ENCODE measurements around the gene CSMD2.

Gene CSMD2

GRCh38 chr1:33623811-33624210 is 541.2 kb downstream of the CSMD2 start:
- ATAC-seq (ENCODE audit: insufficient read depth, low read depth) (no peak), DNase-seq (no peak)
- Histone ChIP-seq H3K4me1 (ENCODE audit: insufficient read depth, low read length) (no peaks in the 10 kb centered on the region), H3K9me3 (ENCODE audit: insufficient read depth, low read length, severe bottlenecking) (no peaks in the 10 kb centered on the region), H3K27me3 (ENCODE audit: insufficient read depth, low read length, poor library complexity) (peaks cover 9% of the 10 kb centered on the region), H2AFZ (ENCODE audit: low read depth, low read length) (no peak overlapping the region), H3K4me3 (ENCODE audit: low read depth in 1 of 2, low read length in 2 of 2) (no peak overlapping the region), H3K9ac (ENCODE audit: low read depth, low read length) (no peak overlapping the region), H3K4me2 (ENCODE audit: insufficient read depth, low read length) (no peak overlapping the region), H4K20me1 (ENCODE audit: insufficient read depth, low read length) (peaks cover 3% of the 10 kb centered on the region; the same call in 1 of the 2 replicates), H3K79me2 (ENCODE audit: insufficient read depth, low read length) (no peaks in the 10 kb centered on the region), H3K27ac (ENCODE audit: low read length) (no peak overlapping the region), H3K36me3 (ENCODE audit: insufficient read depth, low read length) (no peaks in the 10 kb centered on the region)
- no peak for TF ChIP-seq EZH2 (IDR thresholded peaks at IDR 0.05; ENCODE audit: borderline replicate concordance, low read depth, low read length, severe bottlenecking)
- TF ChIP-seq, protein P1, sequence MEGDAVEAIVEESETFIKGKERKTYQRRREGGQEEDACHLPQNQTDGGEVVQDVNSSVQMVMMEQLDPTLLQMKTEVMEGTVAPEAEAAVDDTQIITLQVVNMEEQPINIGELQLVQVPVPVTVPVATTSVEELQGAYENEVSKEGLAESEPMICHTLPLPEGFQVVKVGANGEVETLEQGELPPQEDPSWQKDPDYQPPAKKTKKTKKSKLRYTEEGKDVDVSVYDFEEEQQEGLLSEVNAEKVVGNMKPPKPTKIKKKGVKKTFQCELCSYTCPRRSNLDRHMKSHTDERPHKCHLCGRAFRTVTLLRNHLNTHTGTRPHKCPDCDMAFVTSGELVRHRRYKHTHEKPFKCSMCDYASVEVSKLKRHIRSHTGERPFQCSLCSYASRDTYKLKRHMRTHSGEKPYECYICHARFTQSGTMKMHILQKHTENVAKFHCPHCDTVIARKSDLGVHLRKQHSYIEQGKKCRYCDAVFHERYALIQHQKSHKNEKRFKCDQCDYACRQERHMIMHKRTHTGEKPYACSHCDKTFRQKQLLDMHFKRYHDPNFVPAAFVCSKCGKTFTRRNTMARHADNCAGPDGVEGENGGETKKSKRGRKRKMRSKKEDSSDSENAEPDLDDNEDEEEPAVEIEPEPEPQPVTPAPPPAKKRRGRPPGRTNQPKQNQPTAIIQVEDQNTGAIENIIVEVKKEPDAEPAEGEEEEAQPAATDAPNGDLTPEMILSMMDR (IDR thresholded peaks at IDR 0.05; ENCODE audit: borderline replicate concordance, extremely low read depth, low read length, poor library complexity, severe bottlenecking) = no peak

DNA sequence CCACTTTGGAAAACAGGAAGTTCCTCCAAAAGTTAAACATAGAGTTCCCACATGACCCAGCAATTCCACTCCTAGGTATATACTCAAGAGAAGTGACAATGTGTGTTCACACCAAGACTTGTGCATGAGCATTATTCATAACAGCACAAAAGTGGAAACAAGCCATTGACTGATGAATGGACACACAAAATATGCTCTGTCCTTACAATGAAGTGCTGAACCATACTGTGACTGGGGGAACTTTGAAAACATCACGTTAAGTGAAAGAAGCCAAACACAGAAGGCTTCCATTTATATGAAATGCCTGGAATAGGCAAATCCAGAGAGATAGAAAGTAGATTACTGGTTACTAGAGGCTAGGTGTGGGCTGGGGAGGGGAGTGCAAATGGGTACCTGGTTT is 542.3 kb downstream of the CSMD2 start:
- DNase-seq (no peak), ATAC-seq (ENCODE audit: insufficient read depth, low read depth) (no peak)
- H3K9ac ChIP-seq (ENCODE audit: low read depth, low read length) = no peak overlapping the region
- no peak overlapping the region for H3K4me3 ChIP-seq (ENCODE audit: low read depth in 1 of 2, low read length in 2 of 2)
- H3K27me3 ChIP-seq (ENCODE audit: insufficient read depth, low read length, poor library complexity) = peaks cover 16% of the 10 kb centered on the region
- H3K9me3 ChIP-seq (ENCODE audit: insufficient read depth, low read length, severe bottlenecking) = no peaks in the 10 kb centered on the region
- no peak for TF ChIP-seq EZH2 (IDR thresholded peaks at IDR 0.05; ENCODE audit: borderline replicate concordance, low read depth, low read length, severe bottlenecking)
- TF ChIP-seq, protein P1 (IDR thresholded peaks at IDR 0.05; ENCODE audit: borderline replicate concordance, extremely low read depth, low read length, poor library complexity, severe bottlenecking) = no peak
- H2AFZ ChIP-seq (ENCODE audit: low read depth, low read length) = no peak overlapping the region
- H3K36me3 ChIP-seq (ENCODE audit: insufficient read depth, low read length) = no peaks in the 10 kb centered on the region
- no peaks in the 10 kb centered on the region for H3K4me1 ChIP-seq (ENCODE audit: insufficient read depth, low read length)
- H3K4me2 ChIP-seq (ENCODE audit: insufficient read depth, low read length) = no peak overlapping the region
- no peak overlapping the region for H3K27ac ChIP-seq (ENCODE audit: low read length)
- H3K79me2 ChIP-seq (ENCODE audit: insufficient read depth, low read length) = no peaks in the 10 kb centered on the region
- H4K20me1 ChIP-seq (ENCODE audit: insufficient read depth, low read length) = peaks cover 3% of the 10 kb centered on the region; the same call in 1 of the 2 replicates

DNA sequence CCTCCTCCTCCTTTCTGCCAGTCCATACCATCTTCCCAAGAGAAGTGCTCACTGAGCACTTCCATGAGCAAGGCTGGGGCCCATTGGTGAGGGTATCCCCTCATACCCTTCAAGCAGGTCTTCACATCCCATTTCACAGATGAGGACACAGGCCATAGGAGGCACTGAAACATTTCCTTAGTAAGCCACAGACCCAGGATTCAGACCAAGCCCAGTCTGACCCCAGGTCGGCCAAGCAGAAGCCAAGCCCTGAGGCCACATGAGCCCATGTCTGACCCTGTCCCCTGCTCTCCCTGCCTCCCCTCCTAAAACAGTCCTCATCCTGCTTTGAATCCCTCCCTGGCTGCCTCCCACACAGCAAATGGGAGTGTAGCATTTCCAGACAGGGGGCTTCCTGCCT is 546.4 kb downstream of the CSMD2 start:
- no peak overlapping the region for H2AFZ ChIP-seq (ENCODE audit: low read depth, low read length)
- TF ChIP-seq, protein P1 (IDR thresholded peaks at IDR 0.05; ENCODE audit: borderline replicate concordance, extremely low read depth, low read length, poor library complexity, severe bottlenecking) = no peak
- TF ChIP-seq EZH2 (IDR thresholded peaks at IDR 0.05; ENCODE audit: borderline replicate concordance, low read depth, low read length, severe bottlenecking) = no peak
- DNase-seq = no peak
- peaks cover 38% of the 10 kb centered on the region for H3K27me3 ChIP-seq (ENCODE audit: insufficient read depth, low read length, poor library complexity)
- H3K4me1 ChIP-seq (ENCODE audit: insufficient read depth, low read length) = no peaks in the 10 kb centered on the region
- H3K27ac ChIP-seq (ENCODE audit: low read length) = no peak overlapping the region
- no peaks in the 10 kb centered on the region for H3K36me3 ChIP-seq (ENCODE audit: insufficient read depth, low read length)
- H3K4me3 ChIP-seq (ENCODE audit: low read depth in 1 of 2, low read length in 2 of 2) = no peak overlapping the region
- no peak for ATAC-seq (ENCODE audit: insufficient read depth, low read depth)
- peaks cover 3% of the 10 kb centered on the region; the same call in 1 of the 2 replicates for H4K20me1 ChIP-seq (ENCODE audit: insufficient read depth, low read length)
- no peak overlapping the region for H3K4me2 ChIP-seq (ENCODE audit: insufficient read depth, low read length)
- H3K79me2 ChIP-seq (ENCODE audit: insufficient read depth, low read length) = no peaks in the 10 kb centered on the region
- no peak overlapping the region for H3K9ac ChIP-seq (ENCODE audit: low read depth, low read length)
- no peaks in the 10 kb centered on the region for H3K9me3 ChIP-seq (ENCODE audit: insufficient read depth, low read length, severe bottlenecking)

DNA sequence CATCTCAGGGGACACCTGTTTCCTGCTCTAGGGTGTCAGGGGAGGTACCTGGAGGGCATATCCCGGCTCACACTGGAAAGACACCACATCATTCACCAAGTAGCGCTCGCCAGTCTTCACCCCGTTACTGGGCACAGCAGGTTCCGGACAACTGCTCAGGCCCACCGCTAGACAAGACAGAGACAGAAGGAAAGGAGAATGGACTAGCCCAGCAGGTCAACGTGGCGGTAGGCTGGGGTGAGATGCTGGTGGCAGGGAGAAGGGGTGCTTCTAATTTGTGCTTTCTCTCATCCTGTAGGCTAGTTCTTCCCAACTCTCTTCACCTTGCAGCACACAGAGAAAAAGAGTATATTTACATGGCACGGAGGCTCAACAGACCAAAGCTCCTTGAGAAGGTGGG is 547.6 kb downstream of the CSMD2 start:
- no peaks in the 10 kb centered on the region for H3K79me2 ChIP-seq (ENCODE audit: insufficient read depth, low read length)
- H4K20me1 ChIP-seq (ENCODE audit: insufficient read depth, low read length) = no peaks in the 10 kb centered on the region
- no peaks in the 10 kb centered on the region for H3K4me1 ChIP-seq (ENCODE audit: insufficient read depth, low read length)
- no peak overlapping the region for H3K4me2 ChIP-seq (ENCODE audit: insufficient read depth, low read length)
- no peaks in the 10 kb centered on the region for H3K36me3 ChIP-seq (ENCODE audit: insufficient read depth, low read length)
- no peak overlapping the region for H3K9ac ChIP-seq (ENCODE audit: low read depth, low read length)
- DNase-seq (no peak), ATAC-seq (ENCODE audit: insufficient read depth, low read depth) (no peak)
- no peak overlapping the region for H3K27ac ChIP-seq (ENCODE audit: low read length)
- H3K4me3 ChIP-seq (ENCODE audit: low read depth in 1 of 2, low read length in 2 of 2) = no peak overlapping the region
- H2AFZ ChIP-seq (ENCODE audit: low read depth, low read length) = no peak overlapping the region
- TF ChIP-seq, protein P1 (IDR thresholded peaks at IDR 0.05; ENCODE audit: borderline replicate concordance, extremely low read depth, low read length, poor library complexity, severe bottlenecking) = no peak
- TF ChIP-seq EZH2 (IDR thresholded peaks at IDR 0.05; ENCODE audit: borderline replicate concordance, low read depth, low read length, severe bottlenecking) = no peak
- H3K9me3 ChIP-seq (ENCODE audit: insufficient read depth, low read length, severe bottlenecking) = no peaks in the 10 kb centered on the region
- H3K27me3 ChIP-seq (ENCODE audit: insufficient read depth, low read length, poor library complexity) = peaks cover 38% of the 10 kb centered on the region
